NCI-H2081 (cell line): Measurements from ENCODE around the gene OTOP3.
"Not testable (repeated sequence)": the region's sequence is repeated elsewhere in the genome, so short reads cannot be mapped to it uniquely, and the experiment has no call there.

Source experiments
- DNase-seq, 2 experiments: peaks; one replicate each; lab custom pipeline; 2025; lab: John Stamatoyannopoulos, UW

The OTOP3 gene

GRCh38 chr17:74935585-74936469 is at the start of gene OTOP3:
TSS of gene OTOP3 (plus strand) at chr17:74935898. CDS start at chr17:74935922, 24 bp downstream.
- no peak for DNase-seq

GRCh38 chr17:74888469-74888868 is 47.2 kb upstream of the OTOP3 start:
- no peak for DNase-seq

- DNase-seq, result no peak
These were observed 45.1 kb upstream of the OTOP3 start for GRCh38 chr17:74890554-74890953.

GRCh38 chr17:74892013-74892841 is 43.5 kb upstream of the OTOP3 start:
- no peak for DNase-seq

- no peak for DNase-seq
These were observed 42.5 kb upstream of the OTOP3 start, which contains the start of gene FADS6 for GRCh38 chr17:74892974-74893911. TSS of gene FADS6 (minus strand) at chr17:74893633. CDS start at chr17:74893595, 38 bp downstream.

- DNase-seq, result no peak
These were observed 41.6 kb upstream of the OTOP3 start for GRCh38 chr17:74893936-74894671.

GRCh38 chr17:74898376-74898946 is 37.2 kb upstream of the OTOP3 start:
- no peak for DNase-seq

GRCh38 chr17:74900208-74900607 is 35.5 kb upstream of the OTOP3 start:
- DNase-seq, result no peak

- DNase-seq, result no peak
These were observed 34.2 kb upstream of the OTOP3 start for GRCh38 chr17:74901353-74902135.

GRCh38 chr17:74903034-74903433 is 32.7 kb upstream of the OTOP3 start:
- no peak for DNase-seq

- no peak for DNase-seq
These were observed 32.0 kb upstream of the OTOP3 start for GRCh38 chr17:74903671-74904070.

GRCh38 chr17:74904687-74905409 is 30.9 kb upstream of the OTOP3 start:
- no peak for DNase-seq

- DNase-seq, result peak in 1 of 2 experiments; percentile 8
These were observed 29.4 kb upstream of the OTOP3 start for GRCh38 chr17:74906214-74906793.

- no peak for DNase-seq
These were observed 28.7 kb upstream of the OTOP3 start for GRCh38 chr17:74907012-74907411.

GRCh38 chr17:74909097-74909496 is 26.6 kb upstream of the OTOP3 start:
- not testable (repeated sequence) for DNase-seq

GRCh38 chr17:74911423-74911822 is 24.3 kb upstream of the OTOP3 start:
- DNase-seq, result not testable (repeated sequence)

GRCh38 chr17:74916136-74916850 is 19.4 kb upstream of the OTOP3 start:
- DNase-seq, result no peak

GRCh38 chr17:74916851-74917199 is 18.9 kb upstream of the OTOP3 start:
- DNase-seq, result no peak
